ELF-1 (cell line): Measurements from ENCODE around the gene DYDC2.

Experiments
- DNase-seq: peaks from one replicate; pipeline ENCODE4 v3.0.0-alpha.2; 2016; ENCODE audit warnings: low read depth, low spot score

The DYDC2 gene

GRCh38 chr10:80413271-80413996, 56.9 kb downstream of the DYDC2 start:
- peak; percentile 41 for DNase-seq

- DNase-seq: no peak
These were observed 57.7 kb downstream of the DYDC2 start for GRCh38 chr10:80414142-80414895.

- no peak for DNase-seq
These were observed 59.3 kb downstream of the DYDC2 start for GRCh38 chr10:80415734-80416478.

GRCh38 chr10:80416479-80417098, 60.0 kb downstream of the DYDC2 start:
- DNase-seq: peak; percentile 52

- peak; percentile 56 for DNase-seq
These were observed 60.7 kb downstream of the DYDC2 start for GRCh38 chr10:80417256-80417655.
